Fibroblast of lung (primary cell): ENCODE measurements around the gene NUMBL. TPM values are rescaled to one million over a fixed set of nuclear protein-coding genes. Genes with fewer than 3 reads are reported as not detected.

Source experiments
- DNase-seq, 2 donors: peaks; one replicate each; pipeline versions ENCODE4 v3.0.0 to v3.0.0-alpha.2; 2010; ENCODE audit warnings: low read depth in 2 of 2
- H2AFZ ChIP-seq: 2 replicates; pipeline ENCODE4 v1.5.1; 2012; ENCODE audit warnings: low read length, control low read depth, inconsistent platforms
- H3K27ac ChIP-seq: 2 replicates; pipeline ENCODE4 v1.5.1; 2011; ENCODE audit warnings: low read length, control low read depth; ENCODE audit not compliant: insufficient read depth
- H3K27me3 ChIP-seq: 2 replicates; pipeline ENCODE4 v1.5.1; 2011; ENCODE audit warnings: mild to moderate bottlenecking, low read length; ENCODE audit not compliant: control insufficient read depth, insufficient read depth
- H3K36me3 ChIP-seq: 2 replicates; pipeline ENCODE4 v1.5.1; 2011; ENCODE audit warnings: low read length; ENCODE audit not compliant: control insufficient read depth, insufficient read depth
- H3K4me1 ChIP-seq: 2 replicates; pipeline ENCODE4 v1.5.1; 2011; ENCODE audit warnings: low read length; ENCODE audit not compliant: control insufficient read depth, insufficient read depth; ENCODE audit errors: extremely low read depth
- H3K4me2 ChIP-seq: 2 replicates; pipeline ENCODE4 v1.5.1; 2011; ENCODE audit warnings: low read length, control low read depth; ENCODE audit not compliant: insufficient read depth; ENCODE audit errors: extremely low read depth
- H3K4me3 ChIP-seq, 4 experiments: fragments of 200-600 bp in 1 of 4; sonication (generic) in 1 of 4; replicated peaks in 1 of 4; 2 replicates each; pipeline ENCODE4 v1.5.1; 2011 to 2016; ENCODE audit warnings: low read length in 4 of 4, low read depth in 3 of 4, mild to moderate bottlenecking in 3 of 4, control low read depth in 2 of 4, inconsistent platforms in 1 of 4, mixed read lengths in 1 of 4; ENCODE audit not compliant: insufficient read depth in 1 of 4; ENCODE audit errors: control extremely low read depth in 1 of 4
- H3K79me2 ChIP-seq: 2 replicates; pipeline ENCODE4 v1.5.1; 2012; ENCODE audit warnings: mild to moderate bottlenecking, low read length, inconsistent platforms; ENCODE audit not compliant: control insufficient read depth, insufficient read depth
- H3K9ac ChIP-seq: 2 replicates; pipeline ENCODE4 v1.5.1; 2011; ENCODE audit warnings: mild to moderate bottlenecking, low read length, control low read depth; ENCODE audit not compliant: insufficient read depth
- H3K9me3 ChIP-seq: 2 replicates; pipeline ENCODE4 v1.5.1; 2012; ENCODE audit warnings: low read depth, low read length; ENCODE audit not compliant: control insufficient read depth, insufficient read depth
- H4K20me1 ChIP-seq: 2 replicates; pipeline ENCODE4 v1.5.1; 2011; ENCODE audit warnings: low read length; ENCODE audit not compliant: control insufficient read depth, insufficient read depth; ENCODE audit errors: extremely low read depth
- CTCF ChIP-seq, 2 donors: IDR thresholded peaks in 1 of 2; conservative IDR thresholded peaks in 1 of 2; 1 replicate in 1 of 2; 2 replicates in 1 of 2; pipeline ENCODE4 v1.5.1; 2011 to 2012; ENCODE audit warnings: low read length in 2 of 2, control low read depth in 1 of 2, inconsistent platforms in 1 of 2, low read depth in 1 of 2, mild to moderate bottlenecking in 1 of 2
- EZH2 ChIP-seq: IDR thresholded peaks from 2 replicates; pipeline ENCODE4 v1.5.1; 2012; ENCODE audit warnings: low read length, control low read depth, mild to moderate bottlenecking; ENCODE audit errors: missing control alignments
- polyA plus RNA-seq, 2 donors: library from polyadenylated mRNA; depleted of rRNA in 1 of 2; stranded (reverse) in 1 of 2; unstranded in 1 of 2; fragments of >200 nt; gene quantifications; 2 replicates each; pipeline ENCODE4 v1.2.1, GENCODE V29; 2011 to 2012; ENCODE audit warnings: missing spikeins in 1 of 2
- total RNA-seq: library from RNA; depleted of rRNA; stranded (reverse); fragments of >200 nt; gene quantifications from 2 replicates; pipeline ENCODE4 v1.2.1, GENCODE V29; 2014

The NUMBL gene
- total and polyA plus RNA-seq, 2 donors (not counting 1 experiment from before 2014, with no cell fraction given): 28.2 to 33.4 TPM

GRCh38 chr19:40701758-40702157 is 11.3 kb upstream of the NUMBL start:
- no peak overlapping the region for H3K9ac ChIP-seq
- DNase-seq: no peak
- H3K27ac ChIP-seq: no peak overlapping the region
- H3K36me3 ChIP-seq: peaks cover 18% of the 10 kb centered on the region
- H3K79me2 ChIP-seq: no peaks in the 10 kb centered on the region
- no peak overlapping the region for H3K4me3 ChIP-seq
- H2AFZ ChIP-seq: no peak overlapping the region
- no peaks in the 10 kb centered on the region for H3K27me3 ChIP-seq
- H4K20me1 ChIP-seq: no peaks in the 10 kb centered on the region
- H3K4me1 ChIP-seq: no peaks in the 10 kb centered on the region
- H3K4me2 ChIP-seq: no peak overlapping the region
- TF ChIP-seq EZH2: no peak
- TF ChIP-seq CTCF (conservative IDR thresholded peaks at IDR 0.05 in 1 of 2, IDR thresholded peaks at IDR 0.05 in 1 of 2; ENCODE audit: low read depth in 1 of 2, low read length in 2 of 2): no peak
- H3K9me3 ChIP-seq: no peaks in the 10 kb centered on the region

- no peaks in the 10 kb centered on the region for H3K4me1 ChIP-seq
- no peak overlapping the region for H3K9ac ChIP-seq
- no peak overlapping the region for H3K4me3 ChIP-seq
- H3K27ac ChIP-seq: no peak overlapping the region
- no peak for DNase-seq
- TF ChIP-seq CTCF (conservative IDR thresholded peaks at IDR 0.05 in 1 of 2, IDR thresholded peaks at IDR 0.05 in 1 of 2; ENCODE audit: low read depth in 1 of 2, low read length in 2 of 2) (no peak), EZH2 (no peak)
- H2AFZ ChIP-seq: no peak overlapping the region
- H3K27me3 ChIP-seq: no peaks in the 10 kb centered on the region
- H3K79me2 ChIP-seq: no peaks in the 10 kb centered on the region
- H3K4me2 ChIP-seq: no peak overlapping the region
- H4K20me1 ChIP-seq: no peaks in the 10 kb centered on the region
- peaks cover 18% of the 10 kb centered on the region for H3K36me3 ChIP-seq
- no peaks in the 10 kb centered on the region for H3K9me3 ChIP-seq
Measured at GRCh38 chr19:40700083-40700482, 9.6 kb upstream of the NUMBL start.

GRCh38 chr19:40697007-40697406 is 6.6 kb upstream of the NUMBL start:
- H3K36me3 ChIP-seq: peaks cover 15% of the 10 kb centered on the region

More at GRCh38 chr19:40697007-40697406, 6.6 kb upstream of the NUMBL start:
- H3K27ac ChIP-seq: no peak overlapping the region
- no peak overlapping the region for H2AFZ ChIP-seq
- no peaks in the 10 kb centered on the region for H3K4me1 ChIP-seq
- TF ChIP-seq EZH2 (no peak), CTCF (conservative IDR thresholded peaks at IDR 0.05 in 1 of 2, IDR thresholded peaks at IDR 0.05 in 1 of 2; ENCODE audit: low read depth in 1 of 2, low read length in 2 of 2) (no peak)
- no peaks in the 10 kb centered on the region for H3K9me3 ChIP-seq
- H3K79me2 ChIP-seq: no peaks in the 10 kb centered on the region
- DNase-seq: no peak
- H3K4me3 ChIP-seq: no peak overlapping the region
- H3K9ac ChIP-seq: no peak overlapping the region
- no peaks in the 10 kb centered on the region for H4K20me1 ChIP-seq
- no peaks in the 10 kb centered on the region for H3K27me3 ChIP-seq
- H3K4me2 ChIP-seq: no peak overlapping the region
